22Rv1 (cell line): ENCODE data around the gene BRF1.

Source experiments
- H3K27ac ChIP-seq: fragments of 450-650 bp; 2 replicates; pipeline ENCODE4 v1.5.1; 2017
- ZFX ChIP-seq: fragments of 450-650 bp; IDR thresholded peaks from 2 replicates; pipeline ENCODE4 v1.6.1; 2017; ENCODE audit warnings: antibody characterized with exemption, borderline replicate concordance
- TF ChIP-seq, protein P1 (sequence below): fragments of 450-650 bp; IDR thresholded peaks from 2 replicates; pipeline ENCODE4 v1.5.1; 2017; ENCODE audit warnings: mild to moderate bottlenecking

The BRF1 gene

DNA sequence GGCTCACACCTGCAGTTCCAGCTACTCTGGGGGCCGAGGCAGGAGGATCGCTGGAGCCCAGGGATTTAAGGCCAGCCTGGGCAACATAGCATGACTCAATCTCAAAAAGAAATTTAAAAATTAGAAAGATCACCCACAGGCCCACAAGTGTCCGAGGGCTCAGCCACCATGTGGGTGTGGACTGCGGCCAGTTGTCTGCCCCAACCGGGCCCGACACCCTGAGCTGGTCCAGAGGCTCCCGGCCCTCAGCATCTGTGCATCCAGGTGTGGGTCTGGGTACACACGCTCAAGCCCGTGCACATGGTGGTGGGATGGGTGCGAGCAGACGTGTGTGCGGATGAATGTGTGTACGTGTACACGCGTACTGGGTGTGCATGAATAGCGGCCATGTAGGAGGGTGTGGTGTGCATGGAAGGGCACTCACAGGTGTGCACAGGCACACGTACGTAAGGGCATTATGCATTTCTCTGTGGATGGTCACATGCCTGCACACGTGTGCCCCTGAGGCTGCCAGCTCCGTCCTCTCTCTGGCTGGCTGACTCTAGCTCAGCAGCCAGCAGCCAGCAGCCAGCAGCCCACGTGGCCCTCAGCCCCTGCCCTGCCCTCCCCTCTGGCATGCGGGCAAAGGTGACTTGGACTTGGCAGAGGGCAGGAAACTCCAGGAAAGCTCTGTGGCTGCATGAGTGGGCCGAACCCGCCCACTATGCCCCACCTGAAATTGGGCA lies 96.4 kb downstream of the BRF1 start:
- H3K27ac ChIP-seq = peak overlapping the region; percentile 48
- no peak for TF ChIP-seq ZFX
- TF ChIP-seq, protein P1, sequence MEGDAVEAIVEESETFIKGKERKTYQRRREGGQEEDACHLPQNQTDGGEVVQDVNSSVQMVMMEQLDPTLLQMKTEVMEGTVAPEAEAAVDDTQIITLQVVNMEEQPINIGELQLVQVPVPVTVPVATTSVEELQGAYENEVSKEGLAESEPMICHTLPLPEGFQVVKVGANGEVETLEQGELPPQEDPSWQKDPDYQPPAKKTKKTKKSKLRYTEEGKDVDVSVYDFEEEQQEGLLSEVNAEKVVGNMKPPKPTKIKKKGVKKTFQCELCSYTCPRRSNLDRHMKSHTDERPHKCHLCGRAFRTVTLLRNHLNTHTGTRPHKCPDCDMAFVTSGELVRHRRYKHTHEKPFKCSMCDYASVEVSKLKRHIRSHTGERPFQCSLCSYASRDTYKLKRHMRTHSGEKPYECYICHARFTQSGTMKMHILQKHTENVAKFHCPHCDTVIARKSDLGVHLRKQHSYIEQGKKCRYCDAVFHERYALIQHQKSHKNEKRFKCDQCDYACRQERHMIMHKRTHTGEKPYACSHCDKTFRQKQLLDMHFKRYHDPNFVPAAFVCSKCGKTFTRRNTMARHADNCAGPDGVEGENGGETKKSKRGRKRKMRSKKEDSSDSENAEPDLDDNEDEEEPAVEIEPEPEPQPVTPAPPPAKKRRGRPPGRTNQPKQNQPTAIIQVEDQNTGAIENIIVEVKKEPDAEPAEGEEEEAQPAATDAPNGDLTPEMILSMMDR = no peak

GRCh38 chr14:105203701-105204100 lies 97.1 kb downstream of the BRF1 start:
- H3K27ac ChIP-seq = peak overlapping the region; percentile 48

GRCh38 chr14:105203057-105203531 lies 97.7 kb downstream of the BRF1 start:
- no peak overlapping the region for H3K27ac ChIP-seq
- TF ChIP-seq ZFX = no peak
- TF ChIP-seq, protein P1 = peak; percentile 96

More at GRCh38 chr14:105203701-105204100, 97.1 kb downstream of the BRF1 start:
- TF ChIP-seq, protein P1 = no peak
- no peak for TF ChIP-seq ZFX

DNA sequence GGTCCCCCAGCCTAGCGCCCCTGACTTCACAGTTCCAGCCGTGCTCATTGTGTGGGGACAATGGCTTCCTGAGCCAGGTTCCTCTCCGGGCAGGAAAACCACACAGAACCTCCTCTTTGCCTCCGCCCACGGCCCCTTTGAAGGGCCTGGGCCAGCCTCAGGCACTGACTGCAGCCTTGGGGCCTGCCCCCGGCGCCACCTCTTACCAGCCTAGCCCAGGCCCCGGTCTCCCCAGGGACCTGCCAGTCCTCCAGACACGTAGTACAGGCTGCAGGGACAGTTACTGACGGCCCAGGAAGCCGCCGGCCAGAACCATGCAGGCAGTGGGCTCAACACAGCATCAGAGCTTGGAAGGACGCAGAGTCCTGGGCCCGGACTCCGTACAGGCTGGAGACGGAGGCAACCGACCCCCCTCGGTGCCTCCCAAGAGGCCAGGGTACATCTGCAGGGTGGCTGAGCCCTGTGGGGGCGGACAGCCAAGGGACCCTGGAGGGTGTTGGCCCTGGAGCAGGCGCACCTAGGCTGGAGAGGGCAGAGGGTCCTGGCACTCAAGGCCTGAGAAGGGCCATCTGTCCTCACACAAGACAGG lies 98.8 kb downstream of the BRF1 start:
- TF ChIP-seq, protein P1 = no peak
- TF ChIP-seq ZFX = no peak
- H3K27ac ChIP-seq = no peak overlapping the region

- H3K27ac ChIP-seq = no peak overlapping the region
- TF ChIP-seq ZFX = no peak
- TF ChIP-seq, protein P1 = peak; percentile 24; the same call in 1 of the 2 replicates
These were observed 99.5 kb downstream of the BRF1 start for GRCh38 chr14:105201156-105201924.

DNA sequence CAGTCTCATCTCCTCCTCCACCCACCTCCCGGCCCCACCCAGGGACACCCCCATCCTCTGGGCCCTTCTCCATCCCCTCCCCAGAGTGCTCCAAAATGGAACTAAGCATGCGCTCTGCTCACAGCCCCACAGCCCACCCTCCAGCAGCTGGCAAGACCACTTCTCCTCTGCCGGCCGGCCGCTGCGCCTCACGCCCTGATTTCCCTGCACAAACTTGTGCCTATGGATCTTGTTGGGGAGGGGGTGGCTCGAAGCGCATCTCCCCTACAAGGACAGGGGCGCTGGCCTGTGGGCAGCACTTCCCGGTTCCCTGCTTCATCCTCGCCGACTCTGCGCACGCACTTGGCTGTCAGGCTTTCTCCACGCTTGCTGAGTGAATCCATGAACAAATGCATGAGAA lies 100.2 kb downstream of the BRF1 start:
- no peak overlapping the region for H3K27ac ChIP-seq
- TF ChIP-seq, protein P1 = no peak
- no peak for TF ChIP-seq ZFX
